ENCODE data around the gene NUCKS1.

DNA sequence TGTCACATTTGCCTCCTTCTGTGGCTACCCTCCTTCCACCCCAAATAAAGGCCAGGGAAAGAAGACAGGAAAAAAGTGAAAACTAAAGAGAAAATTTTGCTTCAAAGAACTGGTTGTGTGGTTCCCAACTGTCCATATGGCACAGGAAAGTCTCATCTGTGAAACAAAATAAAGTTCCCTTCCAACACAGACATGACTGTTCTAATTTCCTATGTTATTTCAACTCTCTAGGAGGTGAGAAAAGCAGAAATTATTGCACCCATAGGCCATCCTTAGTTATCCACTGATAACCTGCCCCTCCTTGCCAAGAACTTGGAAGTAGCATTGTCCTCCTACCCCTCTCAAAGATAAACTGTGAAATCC, 33.4 kb upstream of the NUCKS1 start:
- TF ChIP-seq, protein P1, sequence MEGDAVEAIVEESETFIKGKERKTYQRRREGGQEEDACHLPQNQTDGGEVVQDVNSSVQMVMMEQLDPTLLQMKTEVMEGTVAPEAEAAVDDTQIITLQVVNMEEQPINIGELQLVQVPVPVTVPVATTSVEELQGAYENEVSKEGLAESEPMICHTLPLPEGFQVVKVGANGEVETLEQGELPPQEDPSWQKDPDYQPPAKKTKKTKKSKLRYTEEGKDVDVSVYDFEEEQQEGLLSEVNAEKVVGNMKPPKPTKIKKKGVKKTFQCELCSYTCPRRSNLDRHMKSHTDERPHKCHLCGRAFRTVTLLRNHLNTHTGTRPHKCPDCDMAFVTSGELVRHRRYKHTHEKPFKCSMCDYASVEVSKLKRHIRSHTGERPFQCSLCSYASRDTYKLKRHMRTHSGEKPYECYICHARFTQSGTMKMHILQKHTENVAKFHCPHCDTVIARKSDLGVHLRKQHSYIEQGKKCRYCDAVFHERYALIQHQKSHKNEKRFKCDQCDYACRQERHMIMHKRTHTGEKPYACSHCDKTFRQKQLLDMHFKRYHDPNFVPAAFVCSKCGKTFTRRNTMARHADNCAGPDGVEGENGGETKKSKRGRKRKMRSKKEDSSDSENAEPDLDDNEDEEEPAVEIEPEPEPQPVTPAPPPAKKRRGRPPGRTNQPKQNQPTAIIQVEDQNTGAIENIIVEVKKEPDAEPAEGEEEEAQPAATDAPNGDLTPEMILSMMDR (conservative IDR thresholded peaks at IDR 0.05; ENCODE audit: low read length) = no peak
- no peak for TF ChIP-seq EZH2phosphoT487 (IDR thresholded peaks at IDR 0.05; ENCODE audit: borderline replicate concordance)
